DND-41 (cell line): ENCODE data around the gene CPEB1.

ENCODE experiments used
- ATAC-seq: fragments of 200-7000 bp; cut with Tn5 transposase; 3 replicates; pipeline ENCODE4 v1.9.1; 2021; ENCODE audit warnings: low read depth; ENCODE audit not compliant: insufficient read depth
- DNase-seq: peaks from one replicate; pipeline ENCODE4 v3.0.0-alpha.2; 2020
- H2AFZ ChIP-seq: 2 replicates; pipeline ENCODE4 v1.6.0; 2012; ENCODE audit warnings: low read depth, low read length
- H3K27ac ChIP-seq: 2 replicates; pipeline ENCODE4 v1.5.1; 2012; ENCODE audit warnings: low read length, inconsistent platforms
- H3K27me3 ChIP-seq: fragments of 200-600 bp; sonication (generic); 2 replicates; pipeline ENCODE4 v1.6.0; 2012; ENCODE audit warnings: low read length, mild to moderate bottlenecking, inconsistent platforms; ENCODE audit not compliant: insufficient read depth, poor library complexity
- H3K36me3 ChIP-seq: 2 replicates; pipeline ENCODE4 v1.5.1; 2012; ENCODE audit warnings: low read length, inconsistent platforms; ENCODE audit not compliant: insufficient read depth
- H3K4me1 ChIP-seq: 2 replicates; pipeline ENCODE4 v1.5.1; 2012; ENCODE audit warnings: mild to moderate bottlenecking, low read length; ENCODE audit not compliant: insufficient read depth
- H3K4me2 ChIP-seq: 2 replicates; pipeline ENCODE4 v1.6.0; 2012; ENCODE audit warnings: mild to moderate bottlenecking, moderate library complexity, low read length, inconsistent platforms; ENCODE audit not compliant: insufficient read depth
- H3K4me3 ChIP-seq, 2 experiments: fragments of 200-600 bp in 1 of 2; shearing (Covaris generic) in 1 of 2; 2 replicates each; pipeline ENCODE4 v1.5.1; 2012 to 2016; ENCODE audit warnings: inconsistent platforms in 2 of 2, low read length in 2 of 2, mild to moderate bottlenecking in 2 of 2, low read depth in 1 of 2, moderate library complexity in 1 of 2
- H3K79me2 ChIP-seq: 2 replicates; pipeline ENCODE4 v1.6.0; 2012; ENCODE audit warnings: low read length, inconsistent platforms; ENCODE audit not compliant: insufficient read depth
- H3K9ac ChIP-seq: 2 replicates; pipeline ENCODE4 v1.6.0; 2012; ENCODE audit warnings: low read depth, mild to moderate bottlenecking, inconsistent platforms, low read length, moderate library complexity
- H3K9me3 ChIP-seq: 2 replicates; pipeline ENCODE4 v1.5.1; 2012; ENCODE audit warnings: low read length, moderate library complexity, mild to moderate bottlenecking, inconsistent platforms; ENCODE audit not compliant: insufficient read depth, severe bottlenecking
- H4K20me1 ChIP-seq: 2 replicates; pipeline ENCODE4 v1.6.0; 2012; ENCODE audit warnings: low read length; ENCODE audit not compliant: insufficient read depth
- CTCF ChIP-seq: IDR thresholded peaks from 2 replicates; pipeline ENCODE4 v1.5.1; 2012; ENCODE audit warnings: borderline replicate concordance, low read length, moderate library complexity, mild to moderate bottlenecking; ENCODE audit not compliant: poor library complexity, severe bottlenecking; ENCODE audit errors: extremely low read depth
- EZH2 ChIP-seq: IDR thresholded peaks from 3 replicates; pipeline ENCODE4 v1.6.1; 2012; ENCODE audit warnings: borderline replicate concordance, low read depth, mild to moderate bottlenecking, moderate library complexity, low read length, inconsistent platforms; ENCODE audit not compliant: severe bottlenecking

Gene CPEB1

GRCh38 chr15:82649226-82649999, 2.2 kb upstream of the CPEB1 start:
- no peak overlapping the region for H3K4me2 ChIP-seq
- H3K79me2 ChIP-seq: no peaks in the 10 kb centered on the region
- H3K27me3 ChIP-seq: no peaks in the 10 kb centered on the region
- no peaks in the 10 kb centered on the region for H3K36me3 ChIP-seq
- no peak overlapping the region for H3K27ac ChIP-seq
- TF ChIP-seq EZH2 (no peak), CTCF (no peak)
- H2AFZ ChIP-seq: no peak overlapping the region
- H4K20me1 ChIP-seq: no peaks in the 10 kb centered on the region
- no peak for DNase-seq
- H3K4me3 ChIP-seq: no peak overlapping the region
- H3K9me3 ChIP-seq: no peaks in the 10 kb centered on the region
- no peak overlapping the region for H3K9ac ChIP-seq
- no peaks in the 10 kb centered on the region for H3K4me1 ChIP-seq
- no peak for ATAC-seq

GRCh38 chr15:82648257-82649103, 1.3 kb upstream of the CPEB1 start:
- no peaks in the 10 kb centered on the region for H3K4me1 ChIP-seq
- ATAC-seq: no peak
- no peaks in the 10 kb centered on the region for H3K9me3 ChIP-seq
- no peak overlapping the region for H3K9ac ChIP-seq
- H3K79me2 ChIP-seq: no peaks in the 10 kb centered on the region
- no peaks in the 10 kb centered on the region for H4K20me1 ChIP-seq
- H3K27me3 ChIP-seq: no peaks in the 10 kb centered on the region
- no peak overlapping the region for H3K4me2 ChIP-seq
- no peak overlapping the region for H3K27ac ChIP-seq
- no peak for TF ChIP-seq CTCF
- TF ChIP-seq EZH2: no peak
- H3K4me3 ChIP-seq: no peak overlapping the region
- DNase-seq: no peak
- no peaks in the 10 kb centered on the region for H3K36me3 ChIP-seq
- H2AFZ ChIP-seq: no peak overlapping the region

- Histone ChIP-seq H3K27me3 (peaks cover 2% of the 10 kb centered on the region), H3K9ac (no peak overlapping the region), H3K4me2 (no peak overlapping the region)
Measured at GRCh38 chr15:82647835-82648256, 683 bp upstream of the CPEB1 start.

More at GRCh38 chr15:82647835-82648256, 683 bp upstream of the CPEB1 start:
- no peaks in the 10 kb centered on the region for H3K4me1 ChIP-seq
- no peak for ATAC-seq
- H2AFZ ChIP-seq: no peak overlapping the region
- H4K20me1 ChIP-seq: no peaks in the 10 kb centered on the region
- no peak overlapping the region for H3K4me3 ChIP-seq
- no peaks in the 10 kb centered on the region for H3K36me3 ChIP-seq
- H3K27ac ChIP-seq: no peak overlapping the region
- DNase-seq: no peak
- TF ChIP-seq CTCF (no peak), EZH2 (no peak)
- H3K9me3 ChIP-seq: no peaks in the 10 kb centered on the region
- H3K79me2 ChIP-seq: no peaks in the 10 kb centered on the region
